Activated naive CD8-positive, alpha-beta T cell treated with anti-CD3 and anti-CD28 coated beads, Interleukin-2, amount 10 ng/mL, durations not matched to agents 7 days and 5 days (primary cell): ENCODE results near the gene RASGEF1C. TPM values are rescaled to one million over a fixed set of nuclear protein-coding genes. Genes with fewer than 3 reads are reported as not detected.

Experiments
- ATAC-seq: fragments of 150-1000 bp; cut with Tn5 transposase; one replicate; pipeline ENCODE4 v1.10.0; 2021; ENCODE audit warnings: low read depth, moderate library complexity
- POLR2A ChIA-PET: fragments of 350-600 bp; sonication (Branson Sonifier 250); formaldehyde crosslinking; loops from one replicate; lab custom pipeline; 2021; ENCODE audit warnings: antibody characterized with exemption; lab: Charles Lee
- DNase-seq: peaks from one replicate; pipeline ENCODE4 v3.0.0; 2021
- H3K27ac Mint-ChIP-seq: one replicate; pipeline ENCODE4 v1.8.0; 2022; ENCODE audit warnings: mild to moderate bottlenecking, mixed read lengths
- H3K27me3 Mint-ChIP-seq: one replicate; pipeline ENCODE4 v1.8.0; 2022; ENCODE audit warnings: mild to moderate bottlenecking, moderate library complexity, mixed read lengths
- H3K36me3 Mint-ChIP-seq: one replicate; pipeline ENCODE4 v1.8.0; 2021; ENCODE audit warnings: mild to moderate bottlenecking, mixed read lengths
- H3K4me1 Mint-ChIP-seq: one replicate; pipeline ENCODE4 v1.8.0; 2021; ENCODE audit warnings: mixed read lengths
- H3K4me3 Mint-ChIP-seq: one replicate; pipeline ENCODE4 v1.8.0; 2022; ENCODE audit warnings: mild to moderate bottlenecking, moderate library complexity, mixed read lengths
- H3K9me3 Mint-ChIP-seq: one replicate; pipeline ENCODE4 v1.8.0; 2021; ENCODE audit warnings: mixed read lengths
- total RNA-seq, 2 experiments: library from RNA; stranded (reverse); gene quantifications; one replicate each; pipeline ENCODE4 v1.2.3, GENCODE V29; 2021

Gene RASGEF1C
- total RNA-seq, 2 experiments from 2014 or later = not detected

DNA sequence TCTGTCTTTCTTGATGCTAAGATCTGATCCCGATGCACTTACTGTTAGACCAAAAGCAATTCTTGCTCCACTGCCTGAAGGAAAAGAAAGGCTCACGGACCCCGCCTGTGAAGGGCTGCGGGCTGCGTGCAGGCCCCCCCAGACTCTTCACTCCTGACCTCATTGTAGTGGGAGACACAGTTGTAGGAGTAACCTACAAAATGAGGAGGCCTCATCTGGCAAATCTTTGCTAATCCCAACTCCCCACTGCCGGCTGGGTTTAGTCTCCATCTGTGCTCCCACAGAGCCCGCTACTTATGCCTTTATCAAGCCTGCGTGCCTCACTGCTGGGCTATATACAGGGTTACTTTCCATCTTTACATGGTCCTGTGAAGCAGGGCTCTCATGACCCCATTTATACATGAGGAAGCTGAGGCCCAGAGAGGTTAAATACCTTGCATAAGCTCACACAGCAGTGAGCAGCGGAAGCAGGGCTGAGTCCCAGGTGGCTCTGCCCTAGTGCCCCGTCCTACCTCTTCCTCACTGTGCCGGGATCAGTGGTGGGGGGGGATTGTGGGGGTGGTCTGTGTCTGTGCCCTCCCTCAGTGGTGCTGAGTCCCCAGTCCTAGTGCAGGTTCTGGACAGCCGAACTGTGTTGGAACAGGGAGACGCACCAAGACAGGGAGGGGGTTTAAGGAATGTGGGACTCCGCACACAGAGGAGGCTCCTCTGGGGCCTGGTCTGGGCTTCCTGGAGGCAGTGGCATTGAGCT is 93.5 kb downstream of the RASGEF1C start:
- Mint-ChIP-seq H3K27me3 (no peaks in the 10 kb centered on the region), H3K9me3 (no peaks in the 10 kb centered on the region), H3K27ac (no peak overlapping the region), H3K4me3 (no peak overlapping the region), H3K36me3 (no peaks in the 10 kb centered on the region), H3K4me1 (no peaks in the 10 kb centered on the region)
- POLR2A ChIA-PET = interaction anchor here (0.7 kb wide), 1 partner anchor 583 kb away, joined by 4 read pairs; no protein-coding TSS in a partner anchor
- no peak for DNase-seq
- ATAC-seq = no peak

DNA sequence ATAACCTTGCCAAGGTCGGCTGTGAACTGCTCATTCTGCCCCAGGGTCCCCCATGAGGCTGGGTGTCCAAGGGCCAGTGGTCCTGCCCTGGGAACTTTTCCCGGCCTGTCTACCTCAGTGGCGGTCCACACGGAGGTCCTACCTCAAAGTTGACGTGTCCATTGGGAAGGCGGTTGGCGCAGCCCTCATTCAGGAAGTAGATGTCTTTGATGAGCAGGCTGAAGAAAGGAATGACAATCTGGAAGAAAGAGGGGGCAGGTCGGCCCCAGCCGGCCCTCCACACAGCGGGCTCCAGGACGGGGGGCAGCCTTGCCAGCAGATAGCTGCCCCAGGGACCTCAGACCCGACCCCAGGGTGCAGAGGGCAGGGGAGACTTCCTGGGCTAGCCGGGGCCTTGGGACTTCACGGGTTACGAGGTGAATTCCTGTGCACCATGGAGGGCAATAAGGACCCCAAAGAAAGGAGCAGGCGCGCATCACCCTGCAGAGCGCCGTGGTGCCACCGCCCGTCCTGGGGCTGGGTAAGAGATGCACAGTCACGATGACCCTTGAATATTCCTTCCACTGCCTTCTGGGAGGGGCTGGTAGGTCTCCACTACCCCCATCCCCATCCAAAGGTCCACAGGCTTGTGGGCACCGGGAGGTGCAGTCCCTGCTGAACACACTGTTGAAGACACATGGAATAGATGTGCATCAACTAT is 94.6 kb downstream of the RASGEF1C start:
- Mint-ChIP-seq H3K27me3 (no peaks in the 10 kb centered on the region), H3K4me3 (no peak overlapping the region), H3K36me3 (no peaks in the 10 kb centered on the region), H3K4me1 (no peaks in the 10 kb centered on the region), H3K27ac (no peak overlapping the region), H3K9me3 (no peaks in the 10 kb centered on the region)
- ATAC-seq (no peak), DNase-seq (no peak)
- POLR2A ChIA-PET = interaction anchor here (0.7 kb wide), 1 partner anchor 584 kb away, joined by 4 read pairs; no protein-coding TSS in a partner anchor

DNA sequence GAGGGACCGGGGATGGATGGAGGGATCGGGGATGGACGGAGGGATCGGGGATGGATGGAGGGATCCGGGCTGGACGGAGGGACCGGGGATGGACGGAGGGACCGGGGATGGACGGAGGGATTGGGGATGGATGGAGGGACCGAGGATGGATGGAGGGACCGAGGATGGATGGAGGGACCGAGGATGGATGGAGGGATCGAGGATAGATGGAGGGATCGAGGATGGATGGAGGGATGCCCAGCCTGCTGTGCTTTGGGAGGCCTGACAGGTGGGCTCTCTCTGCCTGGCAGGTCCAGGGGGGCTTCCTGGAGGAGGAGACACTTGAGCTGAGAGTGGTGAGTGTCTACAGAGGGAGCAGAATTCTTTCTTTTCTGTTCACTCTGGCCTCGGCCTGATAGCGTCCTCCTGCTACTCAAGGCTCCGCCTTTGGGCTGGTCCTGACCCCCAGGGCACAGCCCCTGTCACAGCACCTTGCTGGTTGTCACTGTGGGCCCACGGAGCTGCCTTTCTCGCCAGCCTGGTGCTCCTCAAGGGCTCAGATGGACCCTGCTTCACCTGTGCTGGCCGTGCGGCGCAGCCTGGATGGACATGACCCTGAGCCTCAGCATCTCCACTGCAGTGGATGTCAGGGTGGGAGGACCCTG is 95.2 kb downstream of the RASGEF1C start:
- no peaks in the 10 kb centered on the region for H3K9me3 Mint-ChIP-seq
- no peaks in the 10 kb centered on the region for H3K27me3 Mint-ChIP-seq
- H3K27ac Mint-ChIP-seq = no peak overlapping the region
- ATAC-seq (no peak), DNase-seq (peak; percentile 13)
- no peaks in the 10 kb centered on the region for H3K4me1 Mint-ChIP-seq
- H3K36me3 Mint-ChIP-seq = no peaks in the 10 kb centered on the region
- POLR2A ChIA-PET = no interaction called here
- no peak overlapping the region for H3K4me3 Mint-ChIP-seq

DNA sequence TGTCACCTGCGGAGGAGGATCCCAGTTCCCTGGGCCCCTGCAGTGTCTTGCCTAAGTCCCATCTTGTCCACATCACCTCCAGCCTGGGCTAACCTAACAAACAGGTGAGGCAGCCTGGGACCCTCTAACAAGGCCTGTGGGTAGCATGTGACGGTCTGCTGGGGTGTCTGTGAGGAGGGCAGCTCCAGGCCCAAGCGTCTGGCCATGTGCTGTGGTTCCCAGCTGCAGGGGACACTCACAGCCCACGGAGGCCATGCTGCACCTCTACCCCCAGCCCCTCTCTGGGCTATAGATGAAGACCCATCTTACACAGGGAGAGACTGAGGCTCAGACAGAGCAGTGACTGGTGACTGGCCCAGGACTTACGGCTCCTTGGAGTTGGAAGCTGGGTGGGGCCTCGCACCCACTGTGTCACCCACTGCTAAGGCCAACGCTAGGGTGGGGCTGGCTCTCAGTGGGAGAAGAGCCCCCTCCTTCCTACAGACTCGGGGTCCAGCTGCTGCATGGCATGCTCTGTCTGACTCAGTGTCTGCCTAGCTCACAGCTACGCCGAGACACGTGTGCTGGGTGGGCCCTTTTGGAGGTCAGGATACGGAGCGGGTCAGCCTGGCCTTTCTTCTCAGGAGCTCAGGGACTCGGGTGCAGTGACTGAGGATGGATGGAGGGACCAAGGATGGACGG is 96.7 kb downstream of the RASGEF1C start:
- no peak for ATAC-seq

DNA sequence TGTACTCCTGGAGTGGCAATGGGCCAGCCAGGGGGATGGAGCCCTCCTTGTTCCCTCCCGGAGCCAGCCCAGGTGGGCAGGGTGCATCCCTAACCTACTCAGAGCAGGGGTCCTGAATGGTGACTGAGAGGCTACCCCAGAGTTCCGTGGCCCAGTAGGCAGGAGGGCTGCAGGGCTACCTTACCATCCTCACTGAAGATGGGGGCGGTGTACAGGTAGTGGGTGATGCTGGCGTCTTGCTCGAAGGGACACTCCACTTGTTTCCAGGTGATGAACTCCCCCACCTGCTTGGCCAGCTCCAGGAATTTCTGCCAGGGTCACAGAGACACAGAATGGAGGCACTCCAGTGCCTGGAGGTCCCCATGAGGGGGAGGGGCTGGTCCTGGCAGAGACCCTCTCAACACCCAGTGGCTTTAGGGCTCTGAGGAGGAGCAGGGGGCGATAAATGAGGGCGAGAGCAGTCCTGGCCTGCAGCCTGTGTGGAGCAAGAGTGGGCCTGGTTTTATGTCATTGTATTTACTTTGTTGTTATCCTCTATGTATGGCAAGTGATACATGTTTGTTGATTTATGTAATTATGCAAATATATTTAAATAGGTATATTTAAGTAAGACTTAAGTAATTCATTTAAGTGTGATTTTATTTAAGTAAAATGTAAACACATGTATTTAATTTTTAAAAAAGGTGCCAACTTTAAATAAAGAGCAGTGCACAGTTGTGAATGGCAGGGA is 97.6 kb downstream of the RASGEF1C start:
- no peak for ATAC-seq
- H3K27me3 Mint-ChIP-seq = no peaks in the 10 kb centered on the region
- no peaks in the 10 kb centered on the region for H3K4me1 Mint-ChIP-seq
- H3K4me3 Mint-ChIP-seq = no peak overlapping the region
- H3K36me3 Mint-ChIP-seq = no peaks in the 10 kb centered on the region
- DNase-seq = no peak
- H3K9me3 Mint-ChIP-seq = peaks cover 5% of the 10 kb centered on the region
- H3K27ac Mint-ChIP-seq = no peak overlapping the region
- POLR2A ChIA-PET = no interaction called here

More for the DNA sequence above, 96.7 kb downstream of the RASGEF1C start:
- no peaks in the 10 kb centered on the region for H3K36me3 Mint-ChIP-seq
- H3K9me3 Mint-ChIP-seq = no peaks in the 10 kb centered on the region
- H3K4me1 Mint-ChIP-seq = no peaks in the 10 kb centered on the region
- DNase-seq = no peak
- no peak overlapping the region for H3K27ac Mint-ChIP-seq
- POLR2A ChIA-PET = no interaction called here
- no peak overlapping the region for H3K4me3 Mint-ChIP-seq
- no peaks in the 10 kb centered on the region for H3K27me3 Mint-ChIP-seq

DNA sequence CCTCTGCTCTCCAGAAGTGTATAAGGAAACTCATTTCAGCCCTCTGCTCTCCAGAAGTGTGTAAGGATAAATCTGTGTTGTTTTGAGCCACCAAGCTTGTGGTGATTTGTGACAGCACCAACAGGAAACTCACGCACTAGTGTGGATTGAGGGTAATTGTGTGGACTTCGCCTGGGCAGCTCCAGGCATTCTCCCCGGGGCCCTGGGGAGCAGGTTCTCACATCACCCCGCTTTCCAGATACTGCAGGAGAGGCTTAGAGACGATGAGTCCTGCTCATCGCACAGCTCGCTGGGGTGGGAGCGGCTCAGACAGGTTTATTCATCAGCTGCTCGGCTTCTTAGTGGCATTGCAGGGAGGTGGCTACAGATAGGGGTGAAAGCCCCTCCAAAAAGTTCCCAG is 99.1 kb downstream of the RASGEF1C start:
- Mint-ChIP-seq H3K27ac (no peak overlapping the region), H3K4me1 (no peaks in the 10 kb centered on the region), H3K9me3 (peaks cover 5% of the 10 kb centered on the region), H3K4me3 (no peak overlapping the region), H3K27me3 (no peaks in the 10 kb centered on the region), H3K36me3 (no peaks in the 10 kb centered on the region)
- no peak for DNase-seq
- ATAC-seq = no peak
- POLR2A ChIA-PET = interaction anchor here (0.7 kb wide), 1 partner anchor 11 kb away, joined by 4 read pairs; no protein-coding TSS in a partner anchor

DNA sequence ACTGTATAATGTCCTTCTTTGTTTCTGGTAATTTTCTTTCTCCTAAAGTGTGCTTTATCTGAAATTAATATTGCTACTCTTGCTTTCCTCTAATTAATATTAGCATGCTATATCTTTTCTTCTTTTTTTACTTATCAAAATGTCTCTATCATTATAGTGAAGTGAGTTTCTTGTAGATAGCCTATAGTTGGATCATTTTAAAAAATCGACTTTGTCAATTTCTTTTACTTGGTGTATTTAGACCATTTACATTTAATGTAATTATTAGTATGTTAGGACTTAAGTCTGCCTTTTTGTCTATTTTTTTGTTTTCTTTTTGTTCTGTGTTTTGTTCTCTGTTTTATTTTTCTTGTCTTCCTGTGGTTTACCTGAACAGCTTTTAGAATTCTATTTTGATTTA is 102.0 kb downstream of the RASGEF1C start:
- Mint-ChIP-seq H3K36me3 (no peaks in the 10 kb centered on the region), H3K4me3 (no peak overlapping the region), H3K9me3 (peaks cover 5% of the 10 kb centered on the region), H3K27me3 (no peaks in the 10 kb centered on the region), H3K27ac (no peak overlapping the region), H3K4me1 (no peaks in the 10 kb centered on the region)
- DNase-seq = no peak
- POLR2A ChIA-PET = no interaction called here
- ATAC-seq = no peak

DNA sequence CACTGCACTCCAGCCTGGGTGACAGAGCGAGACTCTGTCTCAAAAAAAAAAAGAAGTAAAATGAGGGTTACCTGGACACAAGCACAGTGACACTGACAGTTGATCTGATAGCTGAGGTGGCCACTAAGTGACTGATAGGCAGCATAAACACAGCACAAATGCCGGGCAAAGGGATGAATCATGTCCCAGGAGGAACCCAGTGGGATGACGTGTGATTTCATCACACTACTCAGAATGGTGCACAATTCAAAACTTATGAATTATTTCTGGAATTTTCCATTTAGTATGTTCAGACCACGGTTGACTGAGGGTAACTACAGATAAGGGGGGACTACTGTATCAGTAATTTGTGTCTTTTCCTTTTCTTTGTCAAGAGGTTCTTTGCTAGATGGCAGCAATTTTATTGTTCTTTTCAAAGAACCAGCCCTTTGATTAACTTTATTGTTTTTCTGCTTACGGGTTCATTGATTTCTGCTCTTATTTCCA is 103.1 kb downstream of the RASGEF1C start:
- Mint-ChIP-seq H3K4me1 (no peaks in the 10 kb centered on the region), H3K9me3 (peaks cover 5% of the 10 kb centered on the region), H3K4me3 (no peak overlapping the region), H3K36me3 (no peaks in the 10 kb centered on the region), H3K27ac (no peak overlapping the region), H3K27me3 (no peaks in the 10 kb centered on the region)
- no peak for ATAC-seq
- POLR2A ChIA-PET = no interaction called here
- DNase-seq = no peak

DNA sequence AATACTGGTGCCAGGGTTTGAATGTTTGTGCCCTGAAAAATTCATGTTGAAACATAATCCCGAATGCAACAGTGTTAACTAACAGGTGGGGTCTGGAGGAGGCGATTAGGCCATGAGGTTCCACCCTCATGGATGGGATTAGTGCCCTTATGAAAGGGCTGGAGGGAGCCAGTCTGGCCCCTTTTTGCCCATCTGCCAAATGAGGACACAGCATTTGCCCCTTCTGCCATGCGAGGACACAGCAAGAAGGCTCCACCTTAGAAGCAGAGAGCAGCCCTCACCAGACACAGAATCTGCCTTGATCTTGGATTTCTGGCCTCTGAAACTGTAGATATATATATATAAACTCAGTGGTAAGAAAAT is 104.9 kb downstream of the RASGEF1C start:
- no peaks in the 10 kb centered on the region for H3K4me1 Mint-ChIP-seq
- H3K9me3 Mint-ChIP-seq = peaks cover 5% of the 10 kb centered on the region
- H3K36me3 Mint-ChIP-seq = no peaks in the 10 kb centered on the region
- no peaks in the 10 kb centered on the region for H3K27me3 Mint-ChIP-seq
- DNase-seq (no peak), ATAC-seq (no peak)
- POLR2A ChIA-PET = no interaction called here
- no peak overlapping the region for H3K4me3 Mint-ChIP-seq
- H3K27ac Mint-ChIP-seq = no peak overlapping the region

DNA sequence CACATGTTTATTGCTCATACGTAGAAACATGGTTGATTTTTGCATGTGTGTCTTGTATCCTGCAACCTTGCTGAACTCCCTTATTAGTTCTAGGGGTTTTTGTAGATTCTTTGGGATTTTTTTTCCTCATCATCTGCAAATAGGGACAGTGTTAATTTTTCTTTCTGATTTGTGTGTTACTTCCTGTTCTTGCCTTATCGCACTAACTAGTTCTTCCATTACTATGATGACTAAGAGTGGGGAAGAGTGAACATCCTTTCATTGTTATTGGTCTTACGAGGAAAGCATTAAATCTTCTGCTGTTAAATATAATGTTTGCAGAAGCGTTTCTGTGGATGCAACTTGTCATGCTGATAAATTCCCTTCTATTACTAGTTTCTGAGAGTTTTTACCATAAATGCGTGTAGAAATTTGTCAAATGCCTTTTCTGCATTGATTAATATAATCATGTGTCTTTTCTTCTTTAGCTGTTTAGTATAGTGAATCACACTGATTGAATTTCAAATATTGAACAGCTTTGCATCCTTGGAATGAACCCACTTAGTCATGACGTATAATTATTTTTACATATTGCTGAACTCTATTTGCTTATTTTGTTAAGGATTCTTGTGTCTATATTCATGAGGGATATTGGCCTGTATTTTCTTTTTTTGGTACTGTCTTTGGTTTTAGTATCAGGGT is 105.4 kb downstream of the RASGEF1C start:
- Mint-ChIP-seq H3K9me3 (peaks cover 5% of the 10 kb centered on the region), H3K27ac (no peak overlapping the region), H3K4me1 (no peaks in the 10 kb centered on the region), H3K4me3 (no peak overlapping the region), H3K36me3 (no peaks in the 10 kb centered on the region), H3K27me3 (no peaks in the 10 kb centered on the region)
- DNase-seq (no peak), ATAC-seq (no peak)
- POLR2A ChIA-PET = no interaction called here

DNA sequence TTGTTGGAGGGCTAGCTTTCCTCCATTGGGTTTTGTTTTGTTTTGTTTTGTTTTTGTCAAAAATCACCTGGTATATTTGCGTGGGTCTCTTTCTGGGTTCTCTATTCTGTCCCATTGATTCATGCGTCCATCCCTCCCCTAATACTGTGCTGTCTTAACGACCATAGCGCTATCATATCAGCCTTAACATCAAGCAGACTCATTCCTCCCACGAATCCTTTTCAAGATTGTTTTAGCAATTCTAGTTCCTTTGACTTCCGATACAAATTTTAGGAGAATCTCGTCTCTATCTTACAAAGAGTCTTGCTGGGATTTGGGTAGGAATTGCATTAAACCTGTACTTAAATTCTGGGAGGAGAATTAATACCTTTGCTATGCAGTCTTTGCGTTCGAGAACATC is 106.4 kb downstream of the RASGEF1C start:
- DNase-seq = no peak
- Mint-ChIP-seq H3K27me3 (no peaks in the 10 kb centered on the region), H3K36me3 (no peaks in the 10 kb centered on the region), H3K4me1 (no peaks in the 10 kb centered on the region), H3K4me3 (no peak overlapping the region), H3K9me3 (peaks cover 5% of the 10 kb centered on the region), H3K27ac (no peak overlapping the region)
- POLR2A ChIA-PET = no interaction called here
- ATAC-seq = no peak

DNA sequence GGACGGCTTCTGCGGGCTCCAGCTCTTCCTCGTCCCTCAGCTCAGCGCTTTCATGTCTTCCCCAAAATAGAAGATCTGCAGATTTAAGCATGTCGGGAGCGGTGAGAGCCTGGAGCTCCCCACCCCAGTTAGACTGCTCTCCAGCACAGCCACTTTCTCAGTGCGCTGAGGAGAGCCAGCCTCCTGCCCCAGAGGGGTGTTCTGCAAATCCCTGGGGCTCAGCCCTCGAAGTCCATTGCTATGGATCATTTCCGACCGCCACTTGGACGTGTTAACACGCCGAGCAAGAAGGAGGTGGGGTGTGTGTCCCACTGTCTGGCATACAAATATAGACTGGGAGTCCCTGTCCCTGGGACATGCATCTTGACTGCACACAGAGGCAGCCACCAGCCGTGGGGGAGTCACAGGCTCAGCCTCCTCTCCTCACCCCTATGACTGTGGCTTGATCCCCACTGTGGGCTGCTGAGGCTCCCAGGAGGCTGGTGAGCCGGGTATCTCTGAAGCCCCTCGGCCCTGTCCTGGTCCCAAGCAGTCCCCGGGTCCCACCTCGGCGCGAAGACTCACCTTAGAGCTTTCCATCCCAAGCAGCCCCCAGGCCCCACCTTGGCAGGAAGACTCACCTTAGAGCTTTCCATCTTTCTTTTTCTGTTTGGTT is 107.4 kb downstream of the RASGEF1C start:
- H3K9me3 Mint-ChIP-seq = peaks cover 2% of the 10 kb centered on the region
- no peaks in the 10 kb centered on the region for H3K36me3 Mint-ChIP-seq
- no peak overlapping the region for H3K27ac Mint-ChIP-seq
- POLR2A ChIA-PET = interaction anchor here (0.5 kb wide), 1 partner anchor 15 kb away, joined by 3 read pairs; no protein-coding TSS in a partner anchor
- H3K4me3 Mint-ChIP-seq = no peak overlapping the region
- DNase-seq = no peak
- ATAC-seq = no peak
- H3K27me3 Mint-ChIP-seq = no peaks in the 10 kb centered on the region
- no peaks in the 10 kb centered on the region for H3K4me1 Mint-ChIP-seq
